ENCODE results near the gene MYO3B.

The MYO3B gene

DNA sequence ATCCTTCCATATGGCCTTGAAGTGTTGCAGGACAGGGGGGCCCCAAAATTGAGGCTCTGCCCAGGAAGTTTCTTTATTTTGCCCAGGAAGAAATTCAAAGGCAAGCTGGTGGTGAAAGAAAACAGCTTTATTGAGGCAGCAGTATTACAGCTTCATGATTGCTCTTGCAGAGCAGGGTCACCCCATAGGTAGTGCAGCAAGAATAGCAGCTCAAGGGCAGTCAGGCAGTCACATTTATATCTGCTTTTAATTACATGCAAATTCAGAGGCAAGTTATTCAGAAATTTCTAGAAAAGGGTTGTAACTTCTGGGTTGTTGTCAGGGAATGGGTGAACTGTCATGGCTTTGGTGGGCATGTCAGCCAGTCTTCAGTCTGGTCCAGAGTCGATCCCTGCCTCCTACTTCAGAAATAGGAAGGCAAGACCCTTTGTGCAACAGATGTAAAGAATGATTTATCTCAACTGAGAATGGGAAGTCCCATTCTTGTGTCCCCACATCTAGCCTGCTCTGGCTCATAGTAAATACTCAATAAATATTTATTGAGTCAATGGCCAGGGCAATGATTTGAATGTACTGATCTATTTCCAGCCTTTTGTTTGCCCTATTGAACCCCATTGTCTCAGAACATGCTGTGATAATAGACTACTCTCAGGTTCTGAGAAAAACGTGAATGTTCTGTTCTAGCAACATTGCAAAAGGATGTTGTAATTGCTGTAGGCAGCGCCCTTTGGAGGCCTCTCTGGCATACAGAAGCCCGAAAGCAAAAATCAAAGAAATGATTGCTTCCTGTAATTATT lies 129.8 kb downstream of the MYO3B start:
- DNase-seq, result no peak

DNA sequence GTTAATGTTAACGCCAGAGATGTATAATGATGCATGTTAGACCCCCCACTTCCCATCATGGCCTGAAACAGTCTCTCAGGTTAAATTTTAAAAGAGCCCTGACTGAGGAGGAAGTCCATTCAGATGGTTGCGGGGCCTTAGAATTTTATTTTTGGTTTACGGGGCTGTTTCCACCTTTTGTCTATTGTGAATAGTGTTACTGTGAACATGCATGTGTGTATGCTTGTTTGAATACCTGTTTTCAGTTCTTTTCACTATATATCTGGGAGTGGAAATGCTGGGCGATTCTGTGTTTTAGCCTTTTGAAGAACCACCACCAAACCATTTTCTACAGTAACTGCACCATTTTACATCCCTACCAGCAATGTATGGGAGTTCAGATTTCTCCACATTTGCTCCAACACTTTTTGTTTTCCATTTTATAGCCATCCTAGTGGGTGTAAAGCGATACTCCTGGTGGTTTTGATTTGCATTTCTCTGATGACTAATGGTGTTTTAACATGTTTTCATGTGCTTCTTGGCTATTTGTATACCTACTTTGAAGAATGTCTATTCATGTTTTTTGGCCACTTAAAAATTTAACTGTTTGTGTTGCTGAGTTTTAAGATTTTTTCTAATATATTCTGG lies 133.0 kb downstream of the MYO3B start:
- no peak for DNase-seq

DNA sequence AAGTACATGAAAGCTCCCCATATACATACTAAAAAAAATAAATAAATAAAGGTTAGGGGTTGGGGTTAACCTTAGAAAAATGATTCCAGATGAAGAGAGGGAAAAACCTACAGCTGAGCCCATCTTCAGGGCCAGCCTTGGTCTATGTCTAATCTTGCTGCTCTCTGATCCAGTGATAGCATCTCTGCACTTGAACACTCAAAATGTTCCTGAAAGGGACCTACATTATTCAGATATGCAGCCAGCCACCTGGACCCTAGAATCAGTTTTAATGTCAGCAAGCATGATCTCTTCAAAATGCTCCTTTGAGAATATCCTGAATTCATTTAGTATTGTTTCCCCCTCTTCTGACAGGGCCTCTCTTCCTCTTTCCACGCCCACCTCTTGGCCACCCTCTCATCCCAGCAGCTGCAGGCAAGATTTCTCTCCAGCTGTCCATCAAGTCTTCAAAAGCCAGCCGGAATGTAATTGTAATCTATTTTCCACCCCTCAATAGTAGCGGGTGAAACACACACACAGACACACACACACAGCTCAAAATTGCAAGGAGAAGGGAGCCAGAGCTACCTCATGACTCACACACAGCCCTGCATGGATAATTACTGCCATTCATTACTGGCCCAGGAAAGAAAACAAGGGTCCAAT lies 135.5 kb downstream of the MYO3B start:
- no peak for DNase-seq

DNA sequence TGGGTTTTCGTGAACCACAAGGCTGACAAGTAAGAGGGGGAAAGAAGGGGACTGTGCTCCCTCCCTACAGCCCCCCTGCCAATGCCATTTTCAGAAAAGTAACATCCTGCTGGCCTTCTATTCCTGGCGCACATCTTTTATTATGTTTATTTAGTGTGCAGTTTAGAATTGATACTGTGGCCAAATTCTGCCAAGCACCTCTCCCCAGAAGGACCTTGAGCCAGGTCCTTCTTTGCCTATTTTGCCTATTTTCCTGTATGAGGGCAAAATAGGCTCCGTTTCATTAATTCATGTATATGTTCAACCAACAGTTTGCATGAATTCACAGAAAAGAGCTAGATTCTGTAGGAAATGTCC lies 136.0 kb downstream of the MYO3B start:
- DNase-seq, result no peak

DNA sequence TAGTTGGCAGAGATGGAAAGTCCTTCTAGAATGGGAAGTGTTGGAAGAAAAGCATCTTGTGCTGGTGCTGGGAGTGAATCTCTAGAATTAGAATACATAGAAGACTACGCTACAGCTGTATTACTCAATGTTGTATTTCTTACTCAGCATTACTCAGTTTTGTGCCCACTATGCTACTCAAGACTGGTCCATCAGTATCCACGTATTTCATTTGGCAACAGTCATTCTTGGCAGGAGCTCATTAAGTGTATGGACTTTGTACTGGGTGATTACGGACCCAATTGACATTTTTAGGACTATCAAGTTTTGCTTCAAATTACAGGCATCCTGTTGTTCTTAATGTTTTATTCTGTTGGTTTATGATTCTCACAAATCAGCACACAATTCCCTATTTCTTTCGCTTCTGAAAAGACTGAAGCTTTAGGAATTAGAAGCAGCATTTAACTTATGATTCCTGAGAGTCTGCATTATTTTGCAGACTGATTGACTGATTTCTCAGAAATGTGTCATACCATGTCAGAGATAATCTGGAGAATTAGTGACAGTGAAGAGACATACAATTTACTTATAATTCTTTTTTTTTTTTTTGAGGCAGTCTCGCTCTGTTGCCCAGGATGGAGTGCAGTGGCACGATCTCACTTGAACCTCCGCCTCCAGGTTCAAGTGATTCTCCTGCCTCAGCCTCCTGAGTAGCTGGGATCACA lies 136.9 kb downstream of the MYO3B start:
- no peak for DNase-seq

DNA sequence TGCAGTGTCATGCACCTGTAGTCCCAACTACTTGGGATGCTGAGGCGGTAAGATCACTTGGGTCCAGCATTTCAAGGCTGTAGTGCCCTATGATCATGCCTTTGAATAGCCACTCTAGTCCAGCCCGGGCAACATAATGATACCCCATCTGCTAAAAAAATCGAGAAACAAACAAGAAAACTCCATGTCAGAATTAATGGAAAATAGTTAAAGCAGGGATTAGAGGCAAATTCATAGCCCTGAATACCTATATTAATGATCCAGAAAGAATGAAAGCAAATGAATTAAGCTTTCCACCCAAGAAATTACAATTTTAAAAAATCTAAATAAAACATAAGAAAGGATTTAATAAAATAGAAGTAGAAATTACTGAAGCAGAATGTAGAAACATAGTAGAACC lies 143.0 kb downstream of the MYO3B start:
- DNase-seq, result no peak

DNA sequence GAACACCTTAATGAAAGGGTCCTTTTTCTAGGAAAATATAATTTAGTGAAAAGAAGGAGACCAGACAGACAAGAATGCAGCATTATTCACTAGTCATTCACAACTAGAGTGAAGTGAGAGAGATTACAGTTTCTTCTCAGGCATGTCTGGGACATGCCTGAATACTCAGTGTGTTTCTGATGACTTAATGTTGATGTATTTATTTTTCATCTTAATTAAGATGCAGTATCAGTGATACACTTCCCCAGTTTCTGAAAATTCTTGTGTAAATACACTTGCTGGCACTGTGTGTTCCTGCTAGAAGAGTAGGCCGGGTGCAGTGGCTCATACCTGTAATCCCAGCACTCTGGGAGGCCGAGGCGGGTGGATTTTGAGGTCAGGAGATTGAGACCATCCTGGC lies 143.6 kb downstream of the MYO3B start:
- DNase-seq, result no peak

DNA sequence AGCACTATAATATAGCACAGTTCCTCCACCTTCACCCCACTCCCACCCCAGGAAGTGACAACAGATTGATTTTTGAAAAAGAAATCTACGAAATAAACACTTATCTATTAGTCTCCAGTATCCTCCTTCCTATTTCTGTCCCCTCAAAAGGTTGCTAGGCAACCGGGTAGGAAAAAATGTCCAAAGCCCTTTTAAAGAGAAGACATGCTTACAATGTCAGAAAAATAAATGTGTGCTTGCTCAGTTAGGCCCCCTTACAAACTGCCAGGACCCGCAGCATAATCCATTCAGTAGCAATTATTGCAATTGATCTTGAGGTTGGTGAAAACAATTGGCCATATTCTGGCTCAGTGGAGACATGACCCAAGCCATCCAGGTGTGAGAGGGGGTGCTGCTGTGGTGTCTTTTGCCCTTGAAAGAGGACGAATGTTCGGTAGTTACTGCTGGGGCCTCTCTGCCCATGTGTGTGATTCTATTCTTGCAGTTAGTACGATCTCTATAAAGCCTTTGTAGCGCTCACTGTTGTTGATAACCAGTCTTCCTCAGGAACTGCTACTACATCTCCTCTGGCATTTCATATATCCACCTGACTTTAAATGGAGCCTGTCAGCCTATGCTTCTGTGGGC lies 144.3 kb downstream of the MYO3B start:
- no peak for DNase-seq

DNA sequence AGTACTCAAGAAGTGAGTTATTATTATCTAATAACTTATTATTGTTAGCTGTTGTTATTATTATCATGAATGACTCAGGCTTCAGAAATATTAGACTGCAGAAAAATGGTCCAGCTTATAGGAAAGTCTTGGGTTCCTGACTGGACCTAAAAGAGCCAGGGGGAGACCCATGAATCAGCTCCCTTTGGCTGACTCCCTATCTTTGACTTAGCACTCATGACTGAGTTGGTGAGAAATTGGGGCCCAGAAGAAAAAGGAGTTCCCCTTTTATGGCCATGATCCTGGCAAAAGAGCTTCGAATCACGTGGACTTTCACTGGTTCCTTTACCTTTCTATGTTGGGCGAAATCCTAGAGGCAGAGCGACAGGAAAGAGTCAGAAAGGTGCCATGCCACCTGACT lies 145.8 kb downstream of the MYO3B start:
- DNase-seq, result no peak

DNA sequence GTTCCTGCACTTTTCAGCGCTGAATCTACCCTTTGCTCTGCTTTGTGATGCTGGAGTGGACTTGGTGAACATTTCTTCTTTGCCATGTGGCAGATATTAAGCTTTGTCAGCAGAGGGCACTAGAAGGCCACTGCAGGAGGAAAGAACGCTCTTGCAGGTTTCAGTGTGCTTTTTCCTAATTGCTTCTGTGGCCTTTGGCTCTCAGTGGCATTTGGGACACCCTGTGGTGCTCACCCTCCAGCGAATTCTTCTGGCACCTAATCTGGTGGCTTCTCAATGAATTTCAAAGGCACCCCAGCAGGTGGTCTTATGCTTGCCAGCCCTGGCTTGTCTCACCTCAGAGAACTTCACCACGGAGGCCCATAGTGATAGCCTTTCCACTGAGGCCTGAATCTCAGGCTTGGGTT lies 146.7 kb downstream of the MYO3B start:
- DNase-seq, result no peak

DNA sequence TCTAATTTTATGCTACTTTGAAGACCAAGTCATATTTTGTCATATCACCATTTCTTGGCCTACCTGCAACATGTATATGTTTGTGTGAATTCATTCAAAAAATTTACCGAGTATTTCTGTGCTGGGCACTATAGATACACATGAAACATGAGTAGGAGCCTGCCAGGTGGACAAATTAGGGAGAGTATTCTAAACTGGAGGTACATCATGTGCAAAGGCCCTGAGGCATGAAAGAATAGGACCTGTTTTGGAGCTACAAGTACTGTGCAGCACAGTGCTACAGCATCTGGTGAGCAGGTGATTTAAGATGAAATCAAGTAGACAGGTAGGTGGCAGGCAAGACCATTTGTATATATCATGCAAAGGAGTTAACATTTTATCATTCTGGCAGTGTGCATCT lies 152.9 kb downstream of the MYO3B start:
- DNase-seq, result no peak

DNA sequence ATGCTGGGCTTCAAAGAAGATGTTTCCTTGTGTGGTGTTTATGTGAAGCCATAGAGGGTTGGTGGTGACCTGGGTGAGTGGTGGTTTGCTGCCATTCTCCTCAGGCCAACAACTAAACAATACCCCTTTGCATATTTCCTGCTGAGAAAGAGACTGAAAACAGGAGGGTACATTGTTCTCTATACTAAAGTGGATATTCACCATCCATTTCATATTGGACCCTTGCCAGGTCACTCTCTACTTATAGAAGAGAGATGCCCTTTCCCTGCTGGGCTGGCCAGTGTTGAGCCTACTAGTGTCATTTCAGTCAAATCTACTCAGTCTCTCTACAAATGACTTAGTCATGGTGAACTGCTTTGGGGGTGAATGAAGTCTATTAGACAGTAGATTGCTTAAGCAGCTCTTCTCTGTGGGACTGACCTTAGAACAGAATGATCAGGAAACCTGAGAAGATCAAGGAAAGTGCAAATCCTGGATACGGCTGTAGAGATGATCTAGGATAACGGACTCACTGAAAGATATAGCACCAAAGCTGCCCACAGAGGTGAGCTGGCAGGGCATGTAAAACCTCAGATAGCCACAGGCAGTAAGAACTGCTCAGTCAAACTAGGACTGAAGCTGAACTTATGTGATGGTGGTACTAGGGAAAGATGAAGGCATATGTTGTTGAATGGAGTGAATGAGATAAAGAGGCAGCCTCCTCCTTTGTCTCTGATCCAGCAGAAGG lies 154.9 kb downstream of the MYO3B start:
- no peak for DNase-seq

DNA sequence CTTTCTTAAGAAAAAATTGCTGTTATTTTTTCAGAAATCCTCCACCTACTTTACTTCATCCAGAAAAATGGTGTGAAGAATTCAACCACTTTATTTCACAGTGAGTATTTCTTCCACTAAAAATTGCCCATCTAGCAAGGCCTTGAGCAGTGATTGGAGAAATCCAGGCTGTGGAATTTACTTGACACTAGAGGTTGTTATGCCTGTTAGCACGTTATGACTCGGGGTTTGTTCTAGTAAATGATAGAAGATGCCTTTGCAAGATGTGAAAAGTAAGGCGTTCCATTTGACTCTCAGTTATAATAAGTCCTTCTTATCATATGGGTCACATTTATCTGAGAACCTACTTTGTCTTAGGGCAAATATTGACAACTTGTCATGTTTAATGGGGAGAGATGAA lies 157.4 kb downstream of the MYO3B start:
- DNase-seq, result no peak

DNA sequence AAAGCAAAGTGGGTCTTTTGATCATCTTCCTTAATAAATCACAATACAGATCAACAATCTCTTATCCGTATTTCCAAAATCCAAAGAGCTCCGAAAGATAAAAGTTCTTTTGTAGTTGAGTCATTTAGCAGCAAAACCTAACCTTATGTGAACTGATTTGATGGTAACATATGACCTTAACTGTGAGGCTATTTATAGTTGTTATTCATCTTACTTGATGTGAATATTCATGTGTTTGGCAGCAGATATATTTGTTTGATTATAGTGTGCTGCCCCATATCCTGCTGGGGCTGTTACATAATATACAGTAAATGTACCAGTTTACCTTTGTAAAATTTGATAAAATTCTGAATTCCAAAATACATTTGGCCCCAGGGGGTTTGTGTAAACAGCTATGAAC lies 158.5 kb downstream of the MYO3B start:
- no peak for DNase-seq

DNA sequence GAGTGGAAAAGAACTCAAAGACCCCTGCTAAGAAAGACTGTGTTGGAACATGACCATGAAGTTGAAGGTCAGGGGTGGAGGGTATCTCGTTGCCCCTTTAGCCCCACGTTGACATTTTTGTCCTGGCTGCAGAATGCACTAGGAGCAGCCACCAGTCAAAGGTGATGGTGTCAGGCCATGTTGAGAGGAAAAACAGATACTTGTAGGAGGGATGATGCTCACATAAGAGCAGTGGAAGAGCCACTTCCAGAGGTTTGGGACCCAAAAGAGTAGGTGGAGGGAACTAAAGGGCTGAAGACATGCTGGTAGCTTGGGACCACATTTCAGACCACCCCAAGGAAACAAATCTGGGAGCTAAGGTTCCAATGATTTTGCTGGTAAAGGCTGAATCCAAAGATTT lies 159.0 kb downstream of the MYO3B start:
- no peak for DNase-seq

DNA sequence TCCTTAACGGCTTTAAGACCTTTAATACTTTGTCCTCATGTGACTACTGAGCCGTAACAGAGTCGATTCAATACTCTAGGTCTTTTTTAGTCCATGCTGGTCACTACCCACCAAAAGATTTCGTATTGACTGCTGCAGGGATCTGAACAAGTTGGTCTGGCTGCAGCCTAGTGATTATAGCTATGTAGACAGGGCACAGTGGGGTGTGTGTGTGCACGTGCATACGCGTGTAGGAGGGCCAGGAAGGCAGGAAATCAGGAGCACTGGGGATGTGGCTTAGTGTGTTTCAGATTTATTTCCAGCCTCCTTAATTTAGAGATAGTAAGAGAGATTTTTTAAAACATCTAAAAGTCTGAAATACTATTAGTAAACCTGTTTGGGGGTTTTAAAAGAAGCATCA lies 161.4 kb downstream of the MYO3B start:
- no peak for DNase-seq

DNA sequence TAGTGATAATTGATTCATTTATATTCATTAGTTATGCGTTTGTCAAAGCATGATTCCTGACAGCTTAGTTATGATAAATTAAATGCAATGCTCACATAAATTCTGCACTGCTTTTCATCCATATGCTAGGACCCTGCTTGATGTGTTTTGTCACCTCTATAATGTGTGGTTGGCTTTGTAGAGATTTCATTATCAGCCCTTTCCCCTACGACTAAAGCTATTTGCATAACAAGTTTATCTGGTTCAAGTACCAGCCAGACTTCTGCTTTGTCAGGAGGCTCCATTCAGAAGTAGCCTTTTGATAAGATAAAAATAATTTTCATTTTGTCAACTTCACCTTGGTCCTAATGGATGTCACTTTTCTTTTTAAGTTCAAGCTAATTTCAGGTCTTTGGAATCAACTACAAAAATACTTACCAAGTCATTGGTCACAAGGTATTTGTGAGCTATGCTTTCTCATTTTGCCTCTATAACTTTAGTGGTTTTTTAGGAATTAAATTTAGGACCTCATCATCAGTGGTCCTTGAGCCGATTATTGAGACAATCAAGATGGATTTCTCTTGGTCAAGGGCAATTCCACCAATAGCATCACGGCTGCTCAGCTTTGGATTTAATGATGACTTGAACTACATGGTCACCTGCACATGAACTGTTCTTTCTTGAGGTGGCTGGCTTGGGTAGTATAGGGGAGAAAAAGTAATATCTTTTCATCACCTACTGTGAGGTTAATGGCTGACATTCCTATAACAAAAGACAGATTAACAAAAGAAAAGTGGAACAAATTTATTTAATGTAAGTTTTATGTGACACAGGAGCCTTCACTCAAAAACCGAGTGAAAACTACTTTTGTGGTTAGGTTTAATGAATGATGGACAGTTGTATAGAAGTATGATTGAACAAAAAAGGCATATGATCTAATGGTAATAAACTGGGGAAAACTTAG lies 162.1 kb downstream of the MYO3B start:
- no peak for DNase-seq

DNA sequence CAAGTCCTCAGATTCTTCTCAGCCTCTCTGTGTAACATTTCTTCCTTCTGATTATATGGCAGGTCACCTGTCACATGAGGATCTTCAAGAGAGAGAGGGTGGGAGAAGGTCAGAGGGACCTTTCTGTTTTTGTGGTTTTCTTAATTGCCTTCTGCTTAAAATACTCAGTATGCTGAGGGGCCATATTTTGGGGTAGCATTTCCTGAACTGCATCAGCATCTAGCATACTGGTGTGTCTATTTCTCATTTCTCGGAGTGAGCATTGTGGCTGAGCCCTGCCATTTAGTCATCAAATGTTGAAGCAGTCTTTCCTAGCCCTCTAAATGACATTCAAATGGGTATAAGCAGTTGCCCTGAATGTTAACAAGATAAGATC lies 162.7 kb downstream of the MYO3B start:
- DNase-seq, result no peak

DNA sequence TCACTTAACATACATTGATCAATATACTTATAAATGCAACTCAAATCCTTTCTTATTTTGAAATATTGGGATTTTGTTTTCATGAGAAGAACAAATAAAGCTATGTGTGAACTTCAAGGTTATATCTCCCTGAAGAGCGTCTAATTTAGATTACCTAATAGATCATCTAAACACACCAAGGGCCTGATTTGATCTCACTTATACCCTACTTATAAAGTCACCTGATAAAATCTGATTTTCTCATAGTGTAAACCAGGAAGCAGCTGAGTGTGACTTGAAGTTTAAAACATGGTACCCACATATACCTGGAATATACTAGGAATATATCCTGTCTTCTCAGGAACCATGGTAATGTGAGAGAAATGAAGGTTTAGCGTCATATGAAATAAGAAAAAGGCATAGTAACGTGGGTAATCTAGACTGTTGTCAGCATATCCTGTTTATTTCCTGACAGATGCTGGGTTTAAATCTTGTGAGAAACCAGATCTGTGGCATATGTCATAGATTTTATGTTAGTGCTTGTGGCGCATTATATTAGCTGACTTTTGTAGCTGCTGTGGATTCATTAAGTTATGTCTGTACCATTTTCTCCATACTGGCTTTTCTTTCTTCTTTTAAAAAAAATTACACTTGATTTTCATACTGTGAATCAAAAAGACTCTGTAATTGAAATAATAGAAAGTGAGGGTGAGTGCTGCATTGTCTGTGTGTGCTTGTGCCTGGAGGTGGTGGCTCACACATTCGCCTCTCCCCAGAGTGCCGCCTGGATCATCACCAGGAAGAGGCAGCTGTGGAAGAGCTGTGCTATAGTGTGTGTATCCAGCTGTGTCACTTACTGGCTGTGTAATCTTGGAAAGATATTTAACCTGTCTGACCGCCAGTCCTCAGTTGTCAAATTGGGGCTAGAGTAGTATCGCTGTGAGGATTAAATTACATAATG lies 164.0 kb downstream of the MYO3B start:
- no peak for DNase-seq

DNA sequence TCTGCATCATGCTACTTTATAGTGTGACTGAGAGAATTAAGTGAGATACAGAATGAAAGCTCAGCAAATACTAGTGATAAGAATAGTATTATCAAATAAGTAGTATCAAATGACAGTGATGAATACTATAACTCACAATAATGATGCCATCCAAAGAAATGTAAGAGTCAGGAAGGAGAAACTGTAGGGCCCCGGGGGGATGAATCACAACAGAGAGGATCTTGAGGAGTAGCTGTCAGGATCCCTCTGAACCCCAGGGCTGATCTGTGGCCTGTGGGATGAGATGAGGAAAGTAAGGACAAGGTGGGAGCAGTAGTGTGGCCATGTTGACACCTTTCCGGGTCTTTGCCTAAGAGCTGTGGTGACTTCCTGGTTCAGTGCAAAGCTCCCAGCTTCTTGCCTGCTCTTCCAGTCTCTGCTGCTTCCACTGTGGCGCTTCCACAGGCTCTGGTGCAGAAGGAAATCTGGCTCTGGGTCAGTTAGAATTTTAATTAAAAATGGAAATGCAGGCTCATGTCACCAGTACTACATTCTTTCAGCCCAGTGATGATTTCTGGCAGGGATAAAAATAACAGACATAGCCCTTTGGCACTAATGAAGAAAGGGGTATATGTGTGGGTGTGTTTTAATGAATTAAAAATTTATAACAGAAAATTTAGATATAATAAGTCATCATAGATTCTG lies 166.9 kb downstream of the MYO3B start:
- DNase-seq, result no peak
